HG02678 (cell line): ENCODE data around the gene IRF2BPL.

Experiments used
- ATAC-seq: cut with Tn5 transposase; IDR thresholded peaks from one replicate; pipeline ENCODE4 v1.9.1; 2021; ENCODE audit warnings: mild to moderate bottlenecking, moderate library complexity; ENCODE audit not compliant: unreplicated experiment

The IRF2BPL gene

GRCh38 chr14:77014004-77014604, 14.4 kb downstream of the IRF2BPL start:
- ATAC-seq: no peak

GRCh38 chr14:77012193-77012765, 16.2 kb downstream of the IRF2BPL start:
- no peak for ATAC-seq

GRCh38 chr14:77011245-77011644, 17.3 kb downstream of the IRF2BPL start:
- ATAC-seq: no peak

GRCh38 chr14:77009014-77009413, 19.5 kb downstream of the IRF2BPL start:
- ATAC-seq: no peak

GRCh38 chr14:77008541-77008940, 20.0 kb downstream of the IRF2BPL start:
- ATAC-seq: no peak

GRCh38 chr14:77007975-77008421, 20.5 kb downstream of the IRF2BPL start:
- ATAC-seq: no peak

- no peak for ATAC-seq
These were observed 21.1 kb downstream of the IRF2BPL start for GRCh38 chr14:77007183-77007974.

- ATAC-seq: no peak
These were observed 22.4 kb downstream of the IRF2BPL start for GRCh38 chr14:77006132-77006531.

GRCh38 chr14:77005559-77005958, 22.9 kb downstream of the IRF2BPL start:
- ATAC-seq: no peak

- no peak for ATAC-seq
These were observed 23.6 kb downstream of the IRF2BPL start for GRCh38 chr14:77004711-77005460.

- ATAC-seq: no peak
These were observed 24.4 kb downstream of the IRF2BPL start for GRCh38 chr14:77003960-77004710.

GRCh38 chr14:77002889-77003288, 25.6 kb downstream of the IRF2BPL start:
- no peak for ATAC-seq

- ATAC-seq: no peak
These were observed 26.2 kb downstream of the IRF2BPL start for GRCh38 chr14:77002335-77002734.

GRCh38 chr14:77000340-77001270, 27.9 kb downstream of the IRF2BPL start:
- ATAC-seq: peak; percentile 56

- no peak for ATAC-seq
These were observed 29.6 kb downstream of the IRF2BPL start for GRCh38 chr14:76998910-76999309.

GRCh38 chr14:76997257-76997970, 31.1 kb downstream of the IRF2BPL start:
- ATAC-seq: no peak

GRCh38 chr14:76996563-76997146, 31.9 kb downstream of the IRF2BPL start:
- no peak for ATAC-seq

GRCh38 chr14:76995279-76996035, 33.1 kb downstream of the IRF2BPL start:
- no peak for ATAC-seq
